Cardiac fibroblast (primary cell): ENCODE data around the gene KCNIP4.

ENCODE experiments used
- DNase-seq, 2 donors: peaks; one replicate each; pipeline versions ENCODE4 v3.0.0 to v3.0.0-alpha.2; 2010; ENCODE audit warnings: low read depth in 2 of 2
- H3K4me3 ChIP-seq, 2 donors: replicated peaks in 1 of 2; 1 replicate in 1 of 2; 2 replicates in 1 of 2; pipeline ENCODE4 v1.5.1; 2011; ENCODE audit warnings: low read depth in 2 of 2, low read length in 2 of 2, mild to moderate bottlenecking in 2 of 2, moderate library complexity in 1 of 2
- CTCF ChIP-seq: IDR thresholded peaks from one replicate; pipeline ENCODE4 v1.5.1; 2011; ENCODE audit warnings: low read depth, mild to moderate bottlenecking, low read length, inconsistent platforms

Gene KCNIP4

GRCh38 chr4:21893136-21893535, 55.4 kb downstream of the KCNIP4 start:
- H3K4me3 ChIP-seq = no peak overlapping the region
- no peak for DNase-seq
- no peak for TF ChIP-seq CTCF

GRCh38 chr4:21890231-21890630, 58.3 kb downstream of the KCNIP4 start:
- H3K4me3 ChIP-seq = no peak overlapping the region
- no peak for TF ChIP-seq CTCF
- DNase-seq = no peak

GRCh38 chr4:21888195-21888976, 60.2 kb downstream of the KCNIP4 start:
- no peak for TF ChIP-seq CTCF
- H3K4me3 ChIP-seq = no peak overlapping the region
- DNase-seq = peak; percentile 62 to 94

- no peak overlapping the region for H3K4me3 ChIP-seq
- TF ChIP-seq CTCF = no peak
- DNase-seq = peak in 1 of 2 donors; percentile 24
These were observed 61.1 kb downstream of the KCNIP4 start for GRCh38 chr4:21887481-21887880.

- no peak for TF ChIP-seq CTCF
- H3K4me3 ChIP-seq = no peak overlapping the region
- peak in 1 of 2 donors; percentile 34 for DNase-seq
These were observed 62.8 kb downstream of the KCNIP4 start for GRCh38 chr4:21885770-21886169.

GRCh38 chr4:21885241-21885640, 63.3 kb downstream of the KCNIP4 start:
- peak; percentile 54 to 82 for DNase-seq
- no peak for TF ChIP-seq CTCF

GRCh38 chr4:21884615-21885014, 64.0 kb downstream of the KCNIP4 start:
- H3K4me3 ChIP-seq = no peak overlapping the region
- DNase-seq = peak in 1 of 2 donors; percentile 19
- TF ChIP-seq CTCF = no peak

More at GRCh38 chr4:21885241-21885640, 63.3 kb downstream of the KCNIP4 start:
- H3K4me3 ChIP-seq = no peak overlapping the region
